ENCODE results near the gene SLC44A3. TPM values are rescaled to one million over a fixed set of nuclear protein-coding genes. Genes with fewer than 3 reads are reported as not detected.
A peak's percentile ranks its signal among the peaks of the same experiment; 100 is the strongest.

Gene SLC44A3
- total RNA-seq, 1 donor from 2014 or later, result 1.7 TPM

- peaks cover 6% of the 10 kb centered on the region for H3K36me3 Mint-ChIP-seq
- no peak overlapping the region for H3K4me3 Mint-ChIP-seq
- peaks cover 22% of the 10 kb centered on the region for H3K4me1 Mint-ChIP-seq
- Histone ChIP-seq H3K4me1 (peaks cover 19% of the 10 kb centered on the region), H2AFZ (replicated peaks) (no peak overlapping the region), H3K27ac (no peak overlapping the region), H3K9ac (no peak overlapping the region), H3K4me2 (no peak overlapping the region), H3K9me3 (ENCODE audit: low read depth) (no peaks in the 10 kb centered on the region), H4K20me1 (ENCODE audit: low read depth) (no peaks in the 10 kb centered on the region), H3F3A (ENCODE audit: low read depth) (peaks cover 9% of the 10 kb centered on the region), H3K36me3 (no peaks in the 10 kb centered on the region), H3K4me3 (no peak overlapping the region), H3K79me2 (ENCODE audit: low read depth) (no peaks in the 10 kb centered on the region), H3K27me3 (no peaks in the 10 kb centered on the region)
- no peaks in the 10 kb centered on the region for H3K27me3 Mint-ChIP-seq (ENCODE audit: insufficient read depth, low read depth)
- H3K27ac Mint-ChIP-seq, result peak overlapping the region; percentile 50
- no peak for DNase-seq (ENCODE audit: low spot score)
- peaks cover 9% of the 10 kb centered on the region for H3K9me3 Mint-ChIP-seq
- TF ChIP-seq EZH2phosphoT487 (IDR thresholded peaks at IDR 0.05) (no peak), EZH2 (IDR thresholded peaks at IDR 0.05) (no peak), CTCF (IDR thresholded peaks at IDR 0.05) (no peak)
Measured at GRCh38 chr1:94878329-94878728, 58.2 kb downstream of the SLC44A3 start.

- Histone ChIP-seq H3K36me3 (no peaks in the 10 kb centered on the region), H3K9me3 (ENCODE audit: low read depth) (no peaks in the 10 kb centered on the region), H3K4me1 (peaks cover 44% of the 10 kb centered on the region), H3K9ac (no peak overlapping the region), H3K4me3 (no peak overlapping the region), H3K27ac (no peak overlapping the region), H3K79me2 (ENCODE audit: low read depth) (no peaks in the 10 kb centered on the region), H3K27me3 (no peaks in the 10 kb centered on the region), H3K4me2 (no peak overlapping the region), H2AFZ (replicated peaks) (no peak overlapping the region), H3F3A (ENCODE audit: low read depth) (peaks cover 28% of the 10 kb centered on the region), H4K20me1 (ENCODE audit: low read depth) (no peaks in the 10 kb centered on the region)
- Mint-ChIP-seq H3K27ac (peak overlapping the region; percentile 97), H3K4me3 (peak overlapping the region; percentile 11), H3K9me3 (peaks cover 5% of the 10 kb centered on the region), H3K4me1 (peaks cover 61% of the 10 kb centered on the region), H3K36me3 (no peaks in the 10 kb centered on the region), H3K27me3 (ENCODE audit: insufficient read depth, low read depth) (no peaks in the 10 kb centered on the region)
- no peak for DNase-seq (ENCODE audit: low spot score)
- no peak for TF ChIP-seq CTCF (IDR thresholded peaks at IDR 0.05)
- no peak for TF ChIP-seq EZH2phosphoT487 (IDR thresholded peaks at IDR 0.05)
- no peak for TF ChIP-seq EZH2 (IDR thresholded peaks at IDR 0.05)
Measured at GRCh38 chr1:94883691-94884090, 63.5 kb downstream of the SLC44A3 start.

GRCh38 chr1:94884106-94884505, 63.9 kb downstream of the SLC44A3 start:
- Histone ChIP-seq H3K9me3 (ENCODE audit: low read depth) (no peaks in the 10 kb centered on the region), H3K27me3 (no peaks in the 10 kb centered on the region), H4K20me1 (ENCODE audit: low read depth) (peaks cover 2% of the 10 kb centered on the region), H3K36me3 (no peaks in the 10 kb centered on the region), H3K4me2 (peak overlapping the region; percentile 39), H3K9ac (no peak overlapping the region), H3K4me1 (peaks cover 48% of the 10 kb centered on the region), H3K4me3 (no peak overlapping the region), H2AFZ (replicated peaks) (peak overlapping the region; percentile 51), H3F3A (ENCODE audit: low read depth) (peaks cover 32% of the 10 kb centered on the region), H3K79me2 (ENCODE audit: low read depth) (no peaks in the 10 kb centered on the region), H3K27ac (peak overlapping the region; percentile 85)
- DNase-seq (ENCODE audit: low spot score), result peak; percentile 82
- Mint-ChIP-seq H3K4me1 (peaks cover 64% of the 10 kb centered on the region), H3K9me3 (peaks cover under 1% of the 10 kb centered on the region), H3K4me3 (peak overlapping the region; percentile 11), H3K27me3 (ENCODE audit: insufficient read depth, low read depth) (no peaks in the 10 kb centered on the region), H3K36me3 (no peaks in the 10 kb centered on the region), H3K27ac (peak overlapping the region; percentile 97)
- TF ChIP-seq EZH2 (IDR thresholded peaks at IDR 0.05), result no peak

- Histone ChIP-seq H3K79me2 (ENCODE audit: low read depth) (no peaks in the 10 kb centered on the region), H3K9me3 (ENCODE audit: low read depth) (no peaks in the 10 kb centered on the region), H4K20me1 (ENCODE audit: low read depth) (peaks cover 4% of the 10 kb centered on the region), H3K27ac (peak overlapping the region; percentile 85), H3K4me1 (peaks cover 52% of the 10 kb centered on the region), H3K9ac (no peak overlapping the region), H3K4me2 (peak overlapping the region; percentile 39), H3F3A (ENCODE audit: low read depth) (peaks cover 36% of the 10 kb centered on the region), H3K27me3 (no peaks in the 10 kb centered on the region), H2AFZ (replicated peaks) (peak overlapping the region; percentile 51), H3K36me3 (no peaks in the 10 kb centered on the region), H3K4me3 (no peak overlapping the region)
- Mint-ChIP-seq H3K27ac (peak overlapping the region; percentile 97), H3K27me3 (ENCODE audit: insufficient read depth, low read depth) (no peaks in the 10 kb centered on the region), H3K36me3 (no peaks in the 10 kb centered on the region), H3K9me3 (no peaks in the 10 kb centered on the region), H3K4me3 (no peak overlapping the region), H3K4me1 (peaks cover 66% of the 10 kb centered on the region)
- DNase-seq (ENCODE audit: low spot score), result no peak
- no peak for TF ChIP-seq EZH2phosphoT487 (IDR thresholded peaks at IDR 0.05)
- TF ChIP-seq CTCF (IDR thresholded peaks at IDR 0.05), result no peak
- TF ChIP-seq EZH2 (IDR thresholded peaks at IDR 0.05), result no peak
Measured at GRCh38 chr1:94884507-94884906, 64.3 kb downstream of the SLC44A3 start.

All from neural progenitor cell (in vitro differentiated cells).